PC-3 (cell line): ENCODE measurements around the gene AQP9. TPM values are rescaled to one million over a fixed set of nuclear protein-coding genes. Genes with fewer than 3 reads are reported as not detected.

ENCODE experiments used
- ATAC-seq: fragments of 200-7000 bp; cut with Tn5 transposase; 2 replicates; pipeline ENCODE4 v1.9.1; 2020; ENCODE audit warnings: mild to moderate bottlenecking, moderate library complexity
- BruUV-seq: library from RNA; stranded (reverse); fragments of 400-500 nt; replicated peaks from 2 replicates; lab custom pipeline; 2021; lab: Mats Ljungman, UMichigan
- CTCF ChIA-PET: fragments of 300-600 bp; sonication (Branson Sonifier 250); formaldehyde crosslinking; loops from one replicate; lab custom pipeline; 2022; ENCODE audit warnings: antibody characterized with exemption; lab: Charles Lee
- POLR2A ChIA-PET: fragments of 300-600 bp; sonication (Branson Sonifier 250); formaldehyde crosslinking; loops from one replicate; lab custom pipeline; 2022; ENCODE audit warnings: antibody characterized with exemption; ENCODE audit not compliant: unreplicated experiment; lab: Charles Lee
- DNase-seq: peaks from one replicate; pipeline ENCODE4 v3.0.0-alpha.2; 2015
- H2AFZ ChIP-seq: fragments of 300-600 bp; sonication (generic); 2 replicates; pipeline ENCODE4 v1.6.0; 2016; ENCODE audit warnings: antibody characterized with exemption, low read length
- H3F3A ChIP-seq: fragments of 300-600 bp; sonication (generic); one replicate; pipeline ENCODE4 v1.6.0; 2017; ENCODE audit warnings: antibody characterized with exemption, low read length, control low read depth, mild to moderate bottlenecking; ENCODE audit not compliant: unreplicated experiment
- H3K27ac ChIP-seq: fragments of 300-600 bp; sonication (generic); 2 replicates; pipeline ENCODE4 v1.5.1; 2016; ENCODE audit warnings: mild to moderate bottlenecking, low read length
- H3K27me3 ChIP-seq: fragments of 300-600 bp; sonication (generic); 2 replicates; pipeline ENCODE4 v1.6.1; 2016; ENCODE audit warnings: low read length, mixed read lengths
- H3K36me3 ChIP-seq: fragments of 300-600 bp; sonication (generic); 2 replicates; pipeline ENCODE4 v1.6.1; 2016; ENCODE audit warnings: low read depth, mixed run types, low read length, mixed read lengths
- H3K4me1 ChIP-seq: fragments of 300-600 bp; sonication (generic); 2 replicates; pipeline ENCODE4 v1.5.1; 2016; ENCODE audit warnings: low read length; ENCODE audit not compliant: insufficient read depth
- H3K4me2 ChIP-seq: fragments of 300-600 bp; sonication (generic); 2 replicates; pipeline ENCODE4 v1.6.0; 2016; ENCODE audit warnings: low read length
- H3K4me3 ChIP-seq: fragments of 300-600 bp; sonication (generic); 2 replicates; pipeline ENCODE4 v1.5.1; 2016; ENCODE audit warnings: mild to moderate bottlenecking, low read length, mixed read lengths
- H3K79me2 ChIP-seq: fragments of 300-600 bp; sonication (generic); 2 replicates; pipeline ENCODE4 v1.6.1; 2017; ENCODE audit warnings: low read length, mixed read lengths
- H3K9ac ChIP-seq: fragments of 300-600 bp; sonication (generic); 2 replicates; pipeline ENCODE4 v1.6.0; 2016; ENCODE audit warnings: mild to moderate bottlenecking, low read length
- H3K9me2 ChIP-seq: fragments of 300-600 bp; sonication (generic); replicated peaks from 2 replicates; pipeline ENCODE4 v1.6.1; 2016; ENCODE audit warnings: mixed run types, low read length, mixed read lengths
- H3K9me3 ChIP-seq: fragments of 300-600 bp; sonication (generic); 2 replicates; pipeline ENCODE4 v1.6.1; 2016; ENCODE audit warnings: low read length, mixed read lengths
- H4K20me1 ChIP-seq: fragments of 300-600 bp; sonication (generic); 2 replicates; pipeline ENCODE4 v1.6.1; 2016; ENCODE audit warnings: low read length, mixed read lengths
- CTCF ChIP-seq: fragments of 300-600 bp; sonication (generic); conservative IDR thresholded peaks from 2 replicates; pipeline ENCODE4 v1.5.1; 2017; ENCODE audit warnings: antibody characterized with exemption, low read depth, mild to moderate bottlenecking, low read length
- EZH2 ChIP-seq: fragments of 300-600 bp; sonication (generic); IDR thresholded peaks from one replicate; pipeline ENCODE4 v1.6.1; 2017; ENCODE audit warnings: antibody characterized with exemption, mild to moderate bottlenecking, low read length; ENCODE audit not compliant: unreplicated experiment
- EZH2phosphoT487 ChIP-seq: fragments of 300-600 bp; sonication (generic); IDR thresholded peaks from 2 replicates; pipeline ENCODE4 v1.6.1; 2018; ENCODE audit warnings: mild to moderate bottlenecking, antibody characterized with exemption, low read length, borderline replicate concordance
- intact Hi-C: fragments of 100-400 bp; cut with micrococcal nuclease; formaldehyde crosslinking; loops from 2 replicates; pipeline ENCODE4 v1.9.0; 2023
- total RNA-seq: library from RNA; depleted of rRNA; stranded (reverse); fragments of >200 nt; gene quantifications from 2 replicates; pipeline ENCODE4 v1.2.3, GENCODE V29; 2014

Gene AQP9
- total RNA-seq, 1 experiment from 2014 or later: not detected

GRCh38 chr15:58117619-58118018 is 20.6 kb upstream of the AQP9 start:
- intact Hi-C loops: no loop called here
- Histone ChIP-seq H3F3A (no peaks in the 10 kb centered on the region), H3K9ac (no peak overlapping the region), H3K9me2 (no peaks in the 10 kb centered on the region), H3K4me2 (no peak overlapping the region), H3K4me1 (no peaks in the 10 kb centered on the region), H3K27ac (no peak overlapping the region), H2AFZ (no peak overlapping the region), H3K9me3 (no peaks in the 10 kb centered on the region), H3K36me3 (no peaks in the 10 kb centered on the region), H3K4me3 (no peak overlapping the region), H3K27me3 (no peaks in the 10 kb centered on the region), H4K20me1 (no peaks in the 10 kb centered on the region), H3K79me2 (no peaks in the 10 kb centered on the region)
- ChIA-PET POLR2A (no interaction called here), CTCF (no interaction called here)
- TF ChIP-seq EZH2: no peak
- no peak for TF ChIP-seq EZH2phosphoT487
- TF ChIP-seq CTCF: no peak
- ATAC-seq (no peak), DNase-seq (no peak)
- BruUV-seq: no TSS peak

GRCh38 chr15:58118272-58118671 is 19.9 kb upstream of the AQP9 start:
- Histone ChIP-seq H3F3A (no peaks in the 10 kb centered on the region), H3K4me2 (no peak overlapping the region), H3K9ac (no peak overlapping the region), H2AFZ (no peak overlapping the region), H3K36me3 (no peaks in the 10 kb centered on the region), H4K20me1 (no peaks in the 10 kb centered on the region), H3K9me2 (no peaks in the 10 kb centered on the region), H3K9me3 (no peaks in the 10 kb centered on the region), H3K79me2 (no peaks in the 10 kb centered on the region), H3K4me1 (no peaks in the 10 kb centered on the region), H3K27ac (no peak overlapping the region), H3K4me3 (no peak overlapping the region), H3K27me3 (no peaks in the 10 kb centered on the region)
- CTCF ChIA-PET: no interaction called here
- TF ChIP-seq CTCF: no peak
- TF ChIP-seq EZH2: no peak
- no peak for TF ChIP-seq EZH2phosphoT487
- intact Hi-C loops: no loop called here
- no TSS peak for BruUV-seq
- ATAC-seq (no peak), DNase-seq (no peak)
- POLR2A ChIA-PET: no interaction called here

GRCh38 chr15:58119016-58119415 is 19.2 kb upstream of the AQP9 start:
- H3K4me3 ChIP-seq: no peak overlapping the region
- H2AFZ ChIP-seq: no peak overlapping the region
- H3K4me1 ChIP-seq: no peaks in the 10 kb centered on the region
- no peaks in the 10 kb centered on the region for H3K36me3 ChIP-seq
- H3K9ac ChIP-seq: no peak overlapping the region
- intact Hi-C loops: no loop called here
- no peaks in the 10 kb centered on the region for H3F3A ChIP-seq
- no peaks in the 10 kb centered on the region for H3K9me3 ChIP-seq
- H3K4me2 ChIP-seq: no peak overlapping the region
- no peaks in the 10 kb centered on the region for H3K79me2 ChIP-seq
- H3K27me3 ChIP-seq: no peaks in the 10 kb centered on the region
- no TSS peak for BruUV-seq
- H3K27ac ChIP-seq: no peak overlapping the region
- no peak for TF ChIP-seq EZH2
- no peak for TF ChIP-seq CTCF
- TF ChIP-seq EZH2phosphoT487: no peak
- no peaks in the 10 kb centered on the region for H4K20me1 ChIP-seq
- no peaks in the 10 kb centered on the region for H3K9me2 ChIP-seq
- ChIA-PET POLR2A (no interaction called here), CTCF (no interaction called here)
- DNase-seq (no peak), ATAC-seq (no peak)
